ENCODE data around the gene PGBD5.

PGBD5 gene

DNA sequence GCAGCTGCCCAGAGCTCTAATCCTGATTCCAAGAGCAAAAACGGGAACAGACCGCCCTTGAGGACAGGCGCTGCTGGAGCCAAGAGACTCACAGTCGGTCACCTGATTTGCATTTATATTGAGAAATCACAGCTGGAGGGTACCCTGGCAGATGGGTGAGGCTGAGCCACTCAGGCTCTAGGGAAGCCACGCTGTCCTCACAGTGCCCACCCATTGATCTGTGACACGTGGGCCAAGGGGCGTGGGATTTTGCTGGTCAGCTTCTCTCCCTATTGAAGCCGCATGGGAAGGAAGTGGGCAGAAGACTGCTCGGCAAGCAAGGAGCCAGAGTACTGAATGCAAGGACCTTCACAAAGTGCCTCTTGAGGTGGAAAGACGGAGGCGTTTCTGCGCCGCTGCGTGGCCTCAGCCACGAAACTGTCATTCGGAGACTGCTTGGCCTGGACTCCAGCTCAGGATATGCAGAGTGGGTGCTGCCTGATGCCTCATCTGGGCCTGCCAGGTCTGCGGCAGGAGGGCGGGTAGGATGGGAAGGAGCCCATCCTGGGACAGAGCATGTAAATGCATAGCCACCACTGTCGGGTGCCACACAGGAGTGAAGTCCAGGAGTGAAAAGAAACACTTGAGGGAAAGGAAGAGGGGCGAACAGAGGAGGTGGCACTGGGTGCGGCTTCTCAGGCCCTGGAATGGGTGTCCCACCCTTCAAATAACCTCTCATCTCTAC lies 139.8 kb downstream of the PGBD5 start:
- H3K4me3 ChIP-seq (ENCODE audit: low read depth, low read length): no peak overlapping the region
- DNase-seq (ENCODE audit: low read depth, low spot score): no peak
- no peak for TF ChIP-seq CTCF (IDR thresholded peaks at IDR 0.05; ENCODE audit: low read depth, low read length)
- in situ Hi-C loops (cut with HindIII; ENCODE audit: low sequenced_read_pairs): no loop called here

GRCh38 chr1:230285351-230285750 lies 140.8 kb downstream of the PGBD5 start:
- TF ChIP-seq CTCF (IDR thresholded peaks at IDR 0.05; ENCODE audit: low read depth, low read length): no peak
- H3K4me3 ChIP-seq (ENCODE audit: low read depth, low read length): no peak overlapping the region
- DNase-seq (ENCODE audit: low read depth, low spot score): no peak
- in situ Hi-C loops (cut with HindIII; ENCODE audit: low sequenced_read_pairs): no loop called here

DNA sequence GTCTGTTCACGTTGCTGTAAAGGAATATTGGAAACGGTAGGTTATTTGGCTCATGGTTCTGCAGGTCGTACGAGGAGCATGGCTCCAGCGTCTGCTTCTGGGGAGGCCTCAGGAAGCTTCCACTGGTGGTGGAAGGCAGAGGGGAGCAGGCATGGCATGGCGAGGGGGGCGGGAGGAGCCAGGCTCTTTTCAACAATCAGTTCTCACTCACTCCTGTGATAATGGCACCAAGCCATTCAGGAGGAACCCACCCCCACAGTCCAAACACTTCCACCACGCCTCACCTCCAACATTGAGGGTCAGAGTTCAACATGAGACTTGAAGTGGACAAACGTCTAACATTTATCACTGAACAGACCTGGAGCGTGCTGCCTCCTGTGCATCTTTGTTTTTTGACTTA lies 141.2 kb downstream of the PGBD5 start:
- in situ Hi-C loops (cut with HindIII; ENCODE audit: low sequenced_read_pairs): no loop called here
- no peak for DNase-seq (ENCODE audit: low read depth, low spot score)
- no peak overlapping the region for H3K4me3 ChIP-seq (ENCODE audit: low read depth, low read length)
- no peak for TF ChIP-seq CTCF (IDR thresholded peaks at IDR 0.05; ENCODE audit: low read depth, low read length)

GRCh38 chr1:230283678-230284077 lies 142.5 kb downstream of the PGBD5 start:
- no peak for TF ChIP-seq CTCF (IDR thresholded peaks at IDR 0.05; ENCODE audit: low read depth, low read length)
- no peak for DNase-seq (ENCODE audit: low read depth, low spot score)

GRCh38 chr1:230282157-230282556 lies 144.0 kb downstream of the PGBD5 start:
- H3K4me3 ChIP-seq (ENCODE audit: low read depth, low read length): no peak overlapping the region
- TF ChIP-seq CTCF (IDR thresholded peaks at IDR 0.05; ENCODE audit: low read depth, low read length): no peak
- in situ Hi-C loops (cut with HindIII; ENCODE audit: low sequenced_read_pairs): no loop called here
- no peak for DNase-seq (ENCODE audit: low read depth, low spot score)

More at GRCh38 chr1:230283678-230284077, 142.5 kb downstream of the PGBD5 start:
- in situ Hi-C loops (cut with HindIII; ENCODE audit: low sequenced_read_pairs): no loop called here
- no peak overlapping the region for H3K4me3 ChIP-seq (ENCODE audit: low read depth, low read length)

DNA sequence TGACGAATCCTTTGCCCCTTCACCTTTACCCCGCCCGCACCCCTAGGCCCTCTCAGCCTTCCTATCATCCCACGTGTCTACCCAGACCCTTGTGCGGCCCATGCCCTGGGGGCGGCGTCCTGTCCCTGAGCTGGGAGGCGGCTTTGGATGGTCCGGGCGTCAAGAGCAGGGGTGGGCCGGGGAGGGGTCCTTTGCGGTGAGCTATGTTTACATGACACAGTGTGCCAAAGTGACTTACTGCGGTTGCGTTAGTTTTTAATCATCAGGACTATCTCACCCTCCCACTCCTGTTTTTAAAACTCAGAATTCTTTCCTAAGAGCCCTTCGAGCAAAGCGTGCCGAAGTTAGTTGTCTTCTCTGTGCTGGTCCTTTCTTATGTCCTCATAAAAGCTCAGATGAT lies 144.6 kb downstream of the PGBD5 start:
- H3K4me3 ChIP-seq (ENCODE audit: low read depth, low read length): no peak overlapping the region
- in situ Hi-C loops (cut with HindIII; ENCODE audit: low sequenced_read_pairs): no loop called here
- no peak for DNase-seq (ENCODE audit: low read depth, low spot score)
- no peak for TF ChIP-seq CTCF (IDR thresholded peaks at IDR 0.05; ENCODE audit: low read depth, low read length)

All from astrocyte of the spinal cord (primary cell).